Hematopoietic multipotent progenitor cell treated with erythropoietin and hydrocortisone succinate and interleukin-3 and kit ligand, for 6 days (in vitro differentiated cells): Measurements from ENCODE around the gene SLC1A3.
A peak's percentile ranks its signal among the peaks of the same experiment; 100 is the strongest.
"Not testable (repeated sequence)": the region's sequence is repeated elsewhere in the genome, so short reads cannot be mapped to it uniquely, and the experiment has no call there.

Source experiments
- DNase-seq: peaks from one replicate; pipeline ENCODE4 v3.0.0-alpha.2; 2015

SLC1A3 gene

GRCh38 chr5:36606428-36607113, at the start of gene SLC1A3:
Gene SLC1A3, plus strand, starts transcription at chr5:36606606. Its CDS starts 1,818 bp downstream, at chr5:36608424.
- DNase-seq = peak; percentile 61

DNA sequence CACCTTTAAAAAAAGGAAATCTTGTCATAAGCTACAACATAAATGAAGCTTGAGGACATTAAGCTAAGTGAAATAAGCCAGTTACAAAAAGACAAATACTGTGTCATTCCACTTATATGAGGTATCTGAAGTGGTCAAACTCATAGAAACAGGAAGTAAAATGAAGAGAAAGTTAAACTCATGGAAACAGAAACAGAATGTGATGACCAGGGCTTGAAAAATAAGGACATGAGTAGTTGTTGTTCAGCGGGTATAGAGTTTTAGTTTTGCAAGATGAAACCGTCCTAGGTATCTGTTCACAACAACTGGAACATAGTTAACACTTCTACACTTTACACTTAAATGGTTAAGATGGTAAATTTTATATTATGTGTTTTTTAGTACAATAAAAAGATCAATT, 47.8 kb upstream of the SLC1A3 start:
- DNase-seq = no peak

GRCh38 chr5:36561601-36562000, 44.8 kb upstream of the SLC1A3 start:
- DNase-seq = peak; percentile 7

DNA sequence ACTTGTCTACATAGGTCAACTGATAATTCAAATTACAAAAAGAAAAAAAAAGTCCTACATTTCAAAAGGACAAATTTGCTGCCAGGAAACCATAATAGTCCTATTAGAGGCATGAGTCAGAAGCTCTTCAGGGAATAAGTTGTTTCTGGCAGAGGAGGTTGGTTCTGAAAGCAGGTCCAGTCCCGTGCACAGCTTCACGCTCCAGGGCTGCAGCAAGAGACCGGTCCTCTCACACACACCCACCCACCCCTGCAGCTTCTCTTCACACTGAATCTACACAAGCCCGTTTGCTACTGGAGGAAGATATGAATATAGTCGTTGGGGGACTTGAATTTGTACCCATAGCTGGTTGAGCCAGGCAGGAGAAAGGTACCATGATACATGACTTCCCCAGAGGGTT, 36.9 kb upstream of the SLC1A3 start:
- no peak for DNase-seq

DNA sequence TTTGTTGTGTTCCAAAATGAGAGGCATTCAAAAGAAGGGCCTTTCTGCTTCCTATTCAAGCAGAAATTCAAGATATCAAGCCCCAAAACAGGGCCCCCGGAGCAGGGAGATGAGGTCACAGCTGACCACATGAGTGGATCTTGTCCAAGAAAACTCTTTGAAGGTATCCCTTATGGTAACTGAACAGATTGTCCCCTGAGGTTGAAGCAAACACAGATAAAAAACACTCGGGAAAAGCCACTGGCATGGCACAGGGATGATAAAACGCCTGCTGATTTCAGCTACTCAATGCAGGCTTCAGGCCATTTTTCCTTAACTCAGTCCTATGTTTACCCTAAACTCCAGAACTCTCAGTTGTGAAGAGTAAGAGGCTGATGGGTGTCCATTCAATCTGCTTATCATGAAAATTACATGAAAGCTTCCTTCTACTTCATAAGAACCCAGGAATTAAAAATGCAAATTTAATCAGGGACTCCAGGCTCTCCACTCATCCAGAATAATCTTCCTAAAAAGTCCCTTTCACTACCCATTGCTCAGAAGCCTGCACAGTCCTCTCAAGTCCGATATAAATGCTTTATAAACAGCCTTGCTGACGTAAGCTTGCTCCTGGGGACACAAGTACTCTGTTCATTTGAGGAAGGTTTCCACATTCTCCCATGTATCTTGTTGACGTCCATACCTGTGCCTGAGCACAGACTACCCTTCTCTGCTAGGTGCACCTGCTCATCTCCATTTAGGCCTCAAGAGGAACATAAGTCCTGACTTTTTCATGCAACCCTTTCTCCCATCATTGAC, 35.9 kb upstream of the SLC1A3 start:
- DNase-seq = peak; percentile 8

DNA sequence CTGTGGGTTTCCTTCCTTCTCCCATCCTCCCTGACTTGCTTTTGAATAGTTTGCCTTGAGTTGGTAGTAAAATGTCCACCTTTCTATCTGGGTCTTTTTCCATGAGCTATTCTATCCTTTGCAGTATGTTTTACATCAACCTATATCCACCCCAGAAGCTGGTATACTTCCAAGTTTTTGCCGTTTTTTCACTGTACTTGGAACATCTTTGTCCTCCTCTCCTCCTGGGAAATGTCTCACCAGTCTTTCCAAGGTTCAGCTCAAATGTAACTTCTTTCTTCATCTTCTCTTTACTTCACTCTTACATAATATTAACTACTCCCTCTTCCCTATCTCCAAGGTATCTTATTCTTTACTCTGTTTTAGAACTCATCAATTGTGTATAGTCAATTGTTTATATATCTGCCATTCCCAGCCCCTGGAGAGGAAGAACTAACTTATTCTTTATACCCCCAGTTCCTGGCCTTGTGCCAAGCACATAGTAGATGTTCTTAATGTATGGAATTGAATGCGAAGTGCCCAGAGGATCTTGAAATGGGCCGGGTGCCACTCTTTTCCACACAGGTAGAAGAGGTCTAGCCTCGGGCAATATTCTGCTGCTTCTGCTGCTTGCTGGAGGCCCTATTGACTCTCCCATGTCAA, 34.9 kb upstream of the SLC1A3 start:
- DNase-seq = no peak

DNA sequence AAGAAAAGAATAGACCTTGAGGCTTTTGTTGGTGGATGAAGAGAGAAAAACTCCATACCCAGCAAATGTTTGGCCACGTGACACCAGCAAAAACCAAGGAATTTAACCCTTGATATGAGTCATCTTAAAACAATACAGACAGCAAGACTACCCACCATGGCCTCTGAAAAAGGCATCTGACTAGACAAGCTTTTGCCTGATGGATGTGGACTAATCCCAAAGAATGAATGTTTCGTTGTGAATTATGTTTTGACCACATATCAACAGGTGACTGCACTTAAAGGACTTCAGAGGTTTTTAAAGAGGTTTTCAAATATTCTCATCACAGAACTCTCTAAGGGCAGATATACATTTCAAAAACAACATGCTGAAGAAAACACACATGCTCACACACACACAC, 33.0 kb upstream of the SLC1A3 start:
- no peak for DNase-seq

DNA sequence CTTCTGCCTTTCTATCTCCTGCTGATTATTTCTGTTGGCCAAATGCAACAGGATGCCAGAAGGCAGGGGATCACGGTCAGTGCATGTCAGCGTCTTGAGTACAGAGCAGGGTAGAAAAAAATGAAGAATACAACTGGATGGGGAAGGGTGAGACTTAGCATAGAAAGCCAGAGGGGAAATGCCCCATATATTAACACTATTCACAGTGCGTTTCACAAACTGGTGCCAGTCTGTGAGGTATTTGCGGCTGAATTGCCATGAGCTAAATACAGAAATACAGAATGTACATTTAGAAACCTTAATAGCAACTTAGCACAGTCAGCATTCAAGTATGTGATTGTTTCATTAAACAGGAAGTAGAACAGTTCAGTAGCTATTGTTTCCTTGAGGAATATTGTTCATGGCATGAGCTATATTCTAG, 31.0 kb upstream of the SLC1A3 start:
- DNase-seq = no peak

- DNase-seq = no peak
Measured at GRCh38 chr5:36576721-36577120, 29.7 kb upstream of the SLC1A3 start.

DNA sequence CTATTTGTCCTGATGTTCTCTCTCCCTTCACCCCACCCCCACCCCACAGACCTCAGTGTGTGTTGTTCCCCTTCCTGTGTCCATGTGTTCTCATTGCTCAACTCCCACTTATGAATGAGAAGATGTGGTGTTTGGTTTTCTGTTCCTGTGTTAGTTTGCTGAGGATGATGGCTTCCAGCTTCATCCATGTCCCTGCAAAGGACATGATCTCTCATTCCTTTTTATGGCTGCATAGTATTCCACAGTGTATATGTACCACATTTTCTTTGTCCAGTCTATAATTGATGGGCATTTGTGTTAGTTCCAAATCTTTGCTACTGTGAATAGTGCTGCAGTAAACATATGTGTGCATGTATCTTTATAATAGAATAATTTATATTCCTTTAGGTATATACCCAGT, 26.5 kb upstream of the SLC1A3 start:
- not testable (repeated sequence) for DNase-seq

GRCh38 chr5:36581070-36581469, 25.3 kb upstream of the SLC1A3 start:
- no peak for DNase-seq

DNA sequence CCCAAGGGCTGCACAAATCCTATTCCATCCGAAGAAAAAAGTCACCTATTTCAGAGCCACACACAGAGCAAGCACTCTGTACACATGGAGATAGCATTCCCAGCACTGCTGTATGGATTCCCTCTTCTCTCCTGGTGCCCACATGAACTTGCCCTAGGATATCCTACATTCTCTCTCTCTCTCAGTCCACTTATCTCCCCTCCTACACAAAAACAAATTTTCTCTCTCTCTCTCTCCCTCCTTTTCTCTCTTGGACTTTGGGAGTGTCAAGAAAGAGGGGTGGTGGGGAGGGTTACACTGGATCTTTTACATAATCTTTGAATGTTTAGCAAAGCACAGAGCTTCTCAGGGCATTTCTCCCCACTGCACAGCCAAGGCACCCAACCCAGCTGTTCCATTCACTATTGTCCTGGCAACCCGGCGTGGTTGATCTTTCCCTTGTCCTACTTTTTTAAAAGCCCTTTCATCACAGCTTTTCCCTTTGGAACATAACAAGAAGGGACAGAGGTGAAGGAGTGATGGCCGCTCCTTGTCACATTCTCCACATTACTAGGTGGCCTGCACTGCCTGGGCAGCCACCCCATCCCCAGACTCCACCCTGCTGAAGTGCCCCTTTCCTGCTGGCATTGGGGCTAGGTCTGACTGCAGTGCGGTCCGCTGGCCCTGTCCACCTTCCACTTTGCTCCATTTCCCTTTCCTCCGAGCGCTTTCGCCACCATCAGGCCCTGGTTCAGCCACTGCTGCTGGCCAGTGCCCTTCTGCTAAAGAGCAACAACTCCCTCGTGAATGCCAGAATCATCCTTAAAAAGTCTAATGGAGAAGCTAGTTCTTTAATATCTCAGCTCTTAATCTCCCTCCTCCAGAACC, 22.2 kb upstream of the SLC1A3 start:
- DNase-seq = no peak

DNA sequence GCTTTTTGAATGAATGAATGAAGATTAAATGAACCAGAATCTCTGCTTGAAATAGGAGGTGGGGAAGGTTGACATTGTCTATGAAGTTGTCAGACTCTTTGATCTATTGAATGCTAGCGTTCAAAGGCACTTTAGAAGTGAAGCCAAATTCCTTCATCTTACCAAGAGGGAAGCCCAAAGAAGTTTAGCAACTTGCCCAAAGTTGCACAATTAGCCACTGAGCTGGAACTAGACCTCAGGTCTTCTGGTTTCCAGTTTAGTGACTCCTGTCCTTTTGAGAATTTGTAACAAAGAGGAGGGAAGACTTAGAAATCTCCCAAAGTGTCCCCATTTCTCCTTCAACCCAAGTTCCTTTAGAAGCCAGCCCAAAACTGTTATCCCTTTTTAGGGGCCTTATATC, 20.7 kb upstream of the SLC1A3 start:
- DNase-seq = no peak

DNA sequence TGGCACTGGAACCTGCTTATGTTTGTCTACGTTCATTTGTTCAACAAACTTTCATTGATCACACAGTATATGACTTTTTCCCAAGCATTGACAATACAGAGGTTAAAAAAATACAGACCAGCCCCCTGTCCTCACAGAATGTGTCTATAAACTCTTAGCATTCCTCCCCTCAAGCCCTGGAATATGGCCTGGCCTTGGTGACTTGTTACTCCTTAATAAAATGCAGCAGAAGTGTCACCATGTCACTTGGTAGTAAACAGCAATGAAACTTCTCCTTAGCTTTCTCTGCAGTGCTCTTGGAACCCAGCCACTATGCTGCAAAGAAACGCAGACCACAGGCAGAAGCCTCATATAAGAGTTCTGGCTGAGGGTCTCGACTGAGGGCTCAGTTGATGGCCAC, 19.1 kb upstream of the SLC1A3 start:
- no peak for DNase-seq

DNA sequence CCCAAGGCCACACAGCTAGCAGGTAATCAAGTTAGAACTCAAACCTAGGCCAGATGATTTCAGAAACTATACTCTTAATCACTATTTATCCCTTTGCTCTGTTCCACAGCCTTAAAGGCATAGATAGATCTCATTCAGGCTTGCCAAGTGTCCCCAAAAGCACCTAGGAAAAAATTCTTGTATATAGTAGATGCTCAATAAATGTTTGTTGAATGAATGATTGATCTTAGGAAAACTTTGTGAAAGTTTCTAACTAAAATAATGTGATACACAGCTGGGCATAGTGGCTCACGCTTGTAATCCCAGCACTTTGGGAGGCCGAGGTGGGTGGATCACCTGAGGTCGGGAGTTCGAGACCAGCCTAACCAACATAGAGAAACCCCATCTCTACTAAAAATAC, 16.7 kb upstream of the SLC1A3 start:
- not testable (repeated sequence) for DNase-seq

DNA sequence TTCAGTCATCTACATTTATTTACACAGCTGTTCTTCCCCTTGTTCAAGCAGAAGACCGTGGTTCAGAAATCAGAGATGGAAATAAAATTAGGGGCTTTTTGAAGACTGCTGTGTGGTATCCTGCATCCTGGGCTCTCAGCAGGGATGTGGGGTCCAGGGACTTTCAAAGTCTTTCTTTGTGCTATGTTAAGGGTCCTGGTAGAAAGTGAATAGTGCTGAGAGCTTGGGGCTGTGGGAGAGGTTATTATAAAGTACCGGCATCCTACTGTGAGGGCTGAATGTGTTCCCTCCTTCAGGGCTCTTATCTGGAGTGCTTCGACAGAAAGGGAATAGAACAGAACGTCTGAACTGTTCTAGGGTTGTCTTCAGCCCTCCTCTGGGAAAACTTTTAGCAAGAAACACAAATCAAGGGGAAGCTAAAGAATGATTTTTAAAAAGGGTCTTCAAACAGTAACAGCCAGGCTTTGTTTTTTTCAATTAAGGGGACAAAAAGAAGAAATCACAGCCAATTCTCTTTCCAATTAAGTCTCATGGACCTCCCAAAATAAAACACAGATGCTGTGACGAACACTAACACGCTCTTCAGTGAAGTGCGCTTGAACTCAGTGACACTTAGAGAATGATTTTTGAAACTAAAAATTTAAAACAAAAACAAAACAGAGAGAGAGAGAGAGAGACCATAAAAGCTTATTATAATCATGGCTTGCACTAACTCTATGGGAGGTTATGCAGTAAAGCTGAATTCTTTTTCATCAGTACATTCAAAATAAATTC, 15.7 kb upstream of the SLC1A3 start:
- no peak for DNase-seq

GRCh38 chr5:36593867-36594266, 12.5 kb upstream of the SLC1A3 start:
- peak; percentile 48 for DNase-seq

GRCh38 chr5:36596247-36596646, 10.2 kb upstream of the SLC1A3 start:
- DNase-seq = no peak

GRCh38 chr5:36596756-36597155, 9.7 kb upstream of the SLC1A3 start:
- DNase-seq = no peak

DNA sequence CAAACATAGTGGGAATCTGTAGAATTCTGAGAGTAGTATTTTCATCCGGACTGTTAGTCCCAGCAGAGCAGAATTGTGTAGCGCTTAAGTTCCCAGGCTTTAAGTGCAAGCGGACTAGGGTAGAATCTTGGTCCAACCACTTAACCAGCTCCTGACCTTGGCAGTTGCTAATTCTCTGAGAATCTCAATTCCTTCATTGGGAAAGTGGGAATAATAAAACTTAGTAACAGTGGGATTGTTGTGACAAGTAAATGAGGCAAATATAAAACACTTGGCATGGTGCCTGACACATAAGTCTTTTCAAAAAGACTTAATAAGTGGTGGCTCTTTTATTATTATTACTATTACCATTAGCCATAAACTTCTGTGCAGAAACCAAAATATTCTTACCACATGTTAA, 8.4 kb upstream of the SLC1A3 start:
- no peak for DNase-seq

DNA sequence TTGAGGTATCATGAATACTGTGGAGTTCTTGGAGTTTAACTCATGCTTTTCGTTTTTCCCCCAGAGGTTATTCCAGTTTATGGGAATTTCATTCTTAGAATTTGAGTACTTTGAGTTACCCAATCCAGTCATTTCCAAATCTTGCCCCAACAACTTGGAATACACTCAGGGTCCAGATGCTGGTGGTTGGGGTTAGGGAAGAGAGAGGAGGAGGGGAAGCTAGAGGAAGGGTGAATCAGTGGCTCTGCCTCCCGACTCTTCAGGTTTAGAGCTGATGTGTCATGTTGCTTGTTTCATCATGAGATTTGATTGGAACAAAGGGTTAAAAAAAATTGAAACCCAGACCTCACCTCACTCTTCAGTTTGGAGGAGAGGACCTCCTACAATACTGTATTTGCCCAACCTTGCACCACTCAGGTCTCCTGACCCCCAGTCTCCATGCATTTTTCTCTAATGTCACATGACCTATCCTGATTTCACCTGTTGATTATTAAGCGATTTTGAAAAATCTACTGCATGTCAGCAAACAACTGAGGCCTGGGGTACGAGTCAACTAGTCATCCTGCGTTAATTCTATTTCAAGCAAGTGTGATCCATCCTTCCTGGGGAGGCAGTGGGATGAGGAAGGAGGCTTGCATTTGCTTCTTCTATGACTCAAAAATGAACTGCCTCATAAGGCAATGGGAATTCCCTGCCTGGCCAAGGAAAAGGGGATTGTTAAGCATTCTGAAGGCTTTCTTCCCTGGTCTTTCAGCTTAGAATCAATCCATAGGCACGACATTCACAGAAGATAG, 6.2 kb upstream of the SLC1A3 start:
- no peak for DNase-seq
